Stimulated activated CD4-positive, alpha-beta T cell treated with anti-CD3 and anti-CD28 coated beads, Interleukin-12 subunit alpha, Interleukin-12 subunit beta, amount 100 ng/mL, for 24 hours (primary cell): ENCODE measurements around the gene MAML2.

Source experiments
- DNase-seq, 2 experiments: peaks; one replicate each; pipeline ENCODE4 v3.0.0-alpha.2; 2020; ENCODE audit warnings: low read depth in 2 of 2

Gene MAML2

DNA sequence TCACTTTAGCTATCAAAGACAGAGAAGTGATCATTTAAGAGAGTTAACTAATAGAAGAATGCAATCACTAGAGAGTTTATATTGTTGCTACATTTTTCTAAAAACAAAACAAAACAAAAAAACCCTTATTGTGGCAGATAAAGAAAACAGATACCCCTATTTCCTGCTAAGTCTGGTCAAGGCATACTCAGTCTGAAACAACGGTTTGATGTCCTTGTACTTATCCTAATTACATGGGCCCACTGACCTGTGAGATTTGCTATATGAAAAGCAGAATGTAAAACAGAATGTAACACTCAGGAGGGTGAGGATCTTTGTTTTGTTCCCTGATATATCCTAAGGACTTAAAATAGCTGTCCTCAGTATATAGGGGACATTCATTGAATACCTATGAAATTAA lies 24.6 kb downstream of the MAML2 start:
- no peak for DNase-seq

DNA sequence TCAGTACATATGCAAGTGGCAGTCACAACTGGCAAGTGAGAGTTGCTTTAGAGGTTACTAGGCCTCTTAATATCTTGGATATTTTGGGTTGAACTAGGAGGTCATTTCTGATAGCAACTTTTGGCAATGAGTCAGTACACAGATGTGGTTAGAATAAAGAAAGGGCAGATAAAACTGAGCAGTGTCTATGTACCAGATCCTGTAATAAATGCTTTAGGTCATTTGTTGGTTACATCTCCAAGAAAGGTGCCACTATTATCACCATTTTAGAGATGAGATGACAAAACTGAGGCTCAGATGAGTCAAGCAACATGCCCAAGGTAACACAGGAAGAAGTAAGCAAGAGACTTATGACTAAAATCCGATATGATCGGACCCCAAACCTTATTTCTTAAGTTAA lies 25.0 kb downstream of the MAML2 start:
- no peak for DNase-seq

DNA sequence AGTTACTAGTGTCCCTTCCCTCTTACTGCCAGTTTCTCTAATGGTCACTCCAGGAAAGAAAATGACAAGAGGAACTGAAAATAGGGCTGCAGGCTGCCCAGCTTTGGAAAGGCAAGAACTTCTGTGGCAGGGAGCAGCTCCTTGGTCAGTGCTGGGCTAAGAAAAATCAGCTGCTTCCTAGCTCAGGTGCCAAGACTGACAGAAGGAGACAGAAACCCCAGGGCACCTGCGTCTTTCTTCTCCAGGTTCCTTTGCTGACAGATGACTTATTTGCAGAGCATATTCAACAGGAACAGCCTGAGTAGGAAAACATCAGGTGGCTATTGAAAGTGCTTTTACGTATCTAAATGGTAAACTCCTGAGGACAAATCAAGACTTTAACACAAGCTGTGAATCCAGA lies 25.4 kb downstream of the MAML2 start:
- no peak for DNase-seq

DNA sequence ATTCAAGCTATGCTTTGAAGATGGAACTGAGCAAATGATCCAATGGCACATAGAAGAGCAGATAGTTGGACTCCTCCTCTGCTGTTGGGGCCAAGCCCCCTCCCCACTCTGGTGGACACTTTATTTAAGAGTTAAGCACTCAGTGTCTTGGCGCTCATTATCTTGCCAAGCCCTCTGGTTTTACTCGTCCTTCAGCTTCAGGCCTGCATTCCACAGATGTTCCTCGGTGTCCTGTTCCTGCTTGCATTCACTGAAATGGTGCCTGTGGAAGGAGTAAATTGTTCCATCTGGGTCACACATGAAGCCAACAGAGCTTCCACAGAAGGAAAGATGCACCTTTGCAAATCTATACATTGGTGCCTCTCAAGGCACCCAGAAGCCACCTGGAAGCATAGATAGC lies 26.1 kb downstream of the MAML2 start:
- no peak for DNase-seq

DNA sequence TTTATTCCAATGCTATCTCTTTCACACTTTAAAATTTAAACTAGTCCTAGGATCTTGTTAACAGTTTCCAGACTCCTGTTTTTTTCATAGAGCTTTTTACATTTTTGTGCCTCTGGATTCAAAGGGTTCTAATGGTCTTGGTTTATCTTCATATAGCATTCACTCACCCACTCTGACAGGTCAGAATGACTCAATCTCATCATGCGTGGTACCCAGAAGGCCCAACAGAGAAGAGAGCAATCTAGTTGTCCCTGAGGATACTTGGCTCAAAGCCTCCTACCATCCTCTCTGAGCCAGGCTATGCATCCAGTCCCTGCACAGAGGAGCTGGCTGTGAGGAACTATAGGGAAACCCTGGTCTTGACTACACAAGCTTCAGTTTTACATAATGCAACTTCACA lies 27.5 kb downstream of the MAML2 start:
- no peak for DNase-seq

DNA sequence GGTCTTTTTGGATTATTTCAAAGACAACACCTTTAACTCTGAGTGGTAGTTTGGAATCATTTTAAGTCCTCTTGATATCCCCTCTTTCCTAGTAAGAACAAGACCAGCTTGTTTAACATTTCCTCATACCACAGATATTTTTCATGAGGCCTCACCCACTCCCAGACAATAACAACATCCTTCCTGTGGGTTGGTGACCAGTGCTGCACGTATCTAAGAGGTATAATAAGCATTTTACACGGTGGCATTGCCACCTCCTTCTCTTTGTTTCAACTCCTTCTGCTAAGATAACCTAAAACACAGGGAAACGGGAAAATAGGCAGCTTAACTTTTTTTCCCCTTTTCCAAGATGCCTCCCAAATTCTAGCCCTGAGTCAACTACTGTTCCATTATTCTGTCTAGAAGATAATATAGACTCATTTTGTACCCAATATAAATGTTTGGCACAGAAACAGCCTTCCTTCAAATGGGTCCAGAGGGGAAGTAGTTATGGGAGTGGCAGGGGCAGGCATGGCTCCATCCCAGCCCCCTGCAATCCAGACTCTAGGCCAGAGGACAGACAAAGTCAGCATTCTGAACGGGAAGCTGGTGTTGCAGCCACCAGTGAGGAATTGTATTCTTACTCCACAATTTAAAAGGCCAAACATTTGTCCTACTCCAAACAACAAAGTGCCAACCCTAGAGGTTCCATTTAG lies 28.5 kb downstream of the MAML2 start:
- no peak for DNase-seq

DNA sequence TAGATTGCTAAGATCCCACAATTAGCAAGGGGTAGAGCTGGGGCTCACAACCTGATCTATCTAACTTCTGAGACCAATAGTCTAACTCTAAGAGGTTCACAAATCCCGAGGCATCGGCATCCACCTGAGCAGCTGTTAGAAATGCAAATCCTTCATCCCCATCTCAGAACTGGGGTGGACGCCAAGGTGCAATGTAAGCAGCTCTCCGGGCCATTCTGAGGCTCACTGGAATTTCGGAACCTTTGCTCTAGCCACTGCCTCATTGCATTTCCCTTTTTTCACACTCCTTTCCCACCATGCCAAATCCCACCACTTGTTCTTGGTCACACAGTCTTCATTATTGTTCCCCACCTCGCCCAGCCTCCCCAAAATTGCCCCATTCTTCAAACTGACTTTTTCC lies 29.8 kb downstream of the MAML2 start:
- no peak for DNase-seq

DNA sequence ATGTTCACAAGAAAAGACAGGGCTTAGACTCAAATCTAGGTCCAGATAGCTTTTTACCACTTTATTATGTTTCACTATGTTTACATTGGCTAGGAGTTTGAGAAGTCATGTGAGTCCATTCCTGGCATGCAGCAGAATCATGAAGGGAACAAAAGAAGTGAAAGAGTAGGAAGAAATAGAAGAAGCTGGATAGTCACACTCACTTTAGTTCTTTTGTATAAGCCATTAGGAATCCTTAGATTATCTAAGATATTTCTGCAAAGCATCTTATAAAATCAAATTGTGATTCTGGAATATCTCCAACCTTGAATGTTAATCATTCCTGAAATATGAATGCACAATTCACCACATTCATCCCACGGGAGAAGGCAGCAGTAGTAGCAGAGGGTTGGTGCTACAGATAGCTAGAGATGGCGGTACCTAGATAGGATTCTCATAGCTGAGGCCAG lies 31.9 kb downstream of the MAML2 start:
- no peak for DNase-seq

DNA sequence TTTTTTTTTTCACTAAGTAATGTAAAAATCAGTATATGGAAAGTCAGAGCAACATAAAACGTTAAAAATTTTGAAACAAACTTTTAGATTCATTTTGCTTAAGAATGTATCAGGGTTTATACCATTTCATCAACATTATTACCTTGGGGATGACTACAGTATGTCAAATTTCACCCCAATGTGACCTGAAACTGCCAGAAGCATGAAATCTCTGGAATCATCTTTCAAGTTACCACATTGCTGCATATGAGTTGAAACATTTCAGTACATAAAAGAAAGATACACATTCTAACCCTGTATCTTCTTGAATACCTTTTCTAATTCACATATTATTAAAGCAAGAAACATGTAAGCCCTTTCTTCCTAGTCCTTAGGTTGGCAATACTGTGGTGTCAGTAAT lies 32.8 kb downstream of the MAML2 start:
- no peak for DNase-seq

DNA sequence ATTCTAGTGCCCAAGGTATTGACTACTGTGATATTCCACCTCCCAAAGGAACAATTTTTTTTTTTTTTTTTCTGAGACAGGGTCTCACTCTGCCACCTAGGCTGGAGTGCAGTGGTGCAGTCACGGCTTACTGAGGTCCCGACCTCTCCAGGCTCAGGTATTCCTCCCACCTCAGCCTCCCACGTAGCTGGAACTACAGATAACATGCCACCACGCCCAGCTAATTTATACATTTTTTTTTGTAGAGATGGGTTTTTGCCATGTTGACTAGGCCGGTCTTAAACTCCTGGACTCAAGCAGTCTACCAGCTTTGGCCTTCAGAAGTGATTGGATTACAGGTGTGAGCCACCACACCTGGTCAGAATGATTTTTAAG lies 33.4 kb downstream of the MAML2 start:
- DNase-seq, result no peak

DNA sequence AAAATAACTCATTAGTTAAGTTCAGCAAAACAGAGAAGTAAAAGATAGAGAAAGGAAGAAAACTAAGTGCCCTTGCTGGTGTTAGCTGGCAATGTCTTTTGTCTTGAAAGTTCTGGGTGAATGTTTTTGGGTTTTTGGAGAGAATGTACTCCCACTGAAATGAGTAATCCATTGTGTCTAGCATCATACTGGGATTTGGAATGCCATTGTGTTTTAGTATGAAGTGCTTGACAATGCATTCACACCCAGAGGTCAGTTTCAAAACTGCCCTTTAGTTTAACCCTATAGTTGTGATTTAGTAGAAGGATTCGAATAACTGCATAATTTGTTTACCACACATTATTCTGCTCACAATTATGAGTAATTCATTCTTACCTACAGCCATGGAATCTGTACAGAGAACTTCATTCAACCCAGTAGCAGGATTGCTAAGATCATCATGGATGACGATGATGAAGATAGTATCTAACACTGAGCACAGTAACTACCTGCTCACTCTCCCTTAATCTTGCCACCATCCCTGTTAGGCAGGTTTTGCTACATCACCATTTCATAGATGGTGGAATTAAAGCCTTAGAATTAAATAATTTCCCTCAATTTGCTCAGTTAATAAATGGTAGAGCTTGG lies 33.9 kb downstream of the MAML2 start:
- DNase-seq, result no peak

DNA sequence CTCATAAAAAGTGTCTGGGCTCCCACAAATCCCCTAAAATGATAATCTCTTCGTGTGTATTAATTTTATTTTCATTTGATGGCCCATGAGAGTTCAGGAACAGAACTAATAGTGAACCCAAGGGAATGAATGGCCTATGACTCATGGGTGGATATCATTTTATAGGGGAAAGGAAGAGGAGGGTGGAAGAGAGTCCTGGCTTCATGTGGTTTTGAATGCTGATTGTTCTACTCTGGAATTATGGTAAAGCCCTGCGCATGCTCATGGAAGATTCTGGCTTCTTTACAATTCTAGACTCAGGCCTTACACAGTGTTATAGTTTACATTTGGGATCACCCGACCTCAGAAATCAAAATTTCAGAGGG lies 35.2 kb downstream of the MAML2 start:
- no peak for DNase-seq

DNA sequence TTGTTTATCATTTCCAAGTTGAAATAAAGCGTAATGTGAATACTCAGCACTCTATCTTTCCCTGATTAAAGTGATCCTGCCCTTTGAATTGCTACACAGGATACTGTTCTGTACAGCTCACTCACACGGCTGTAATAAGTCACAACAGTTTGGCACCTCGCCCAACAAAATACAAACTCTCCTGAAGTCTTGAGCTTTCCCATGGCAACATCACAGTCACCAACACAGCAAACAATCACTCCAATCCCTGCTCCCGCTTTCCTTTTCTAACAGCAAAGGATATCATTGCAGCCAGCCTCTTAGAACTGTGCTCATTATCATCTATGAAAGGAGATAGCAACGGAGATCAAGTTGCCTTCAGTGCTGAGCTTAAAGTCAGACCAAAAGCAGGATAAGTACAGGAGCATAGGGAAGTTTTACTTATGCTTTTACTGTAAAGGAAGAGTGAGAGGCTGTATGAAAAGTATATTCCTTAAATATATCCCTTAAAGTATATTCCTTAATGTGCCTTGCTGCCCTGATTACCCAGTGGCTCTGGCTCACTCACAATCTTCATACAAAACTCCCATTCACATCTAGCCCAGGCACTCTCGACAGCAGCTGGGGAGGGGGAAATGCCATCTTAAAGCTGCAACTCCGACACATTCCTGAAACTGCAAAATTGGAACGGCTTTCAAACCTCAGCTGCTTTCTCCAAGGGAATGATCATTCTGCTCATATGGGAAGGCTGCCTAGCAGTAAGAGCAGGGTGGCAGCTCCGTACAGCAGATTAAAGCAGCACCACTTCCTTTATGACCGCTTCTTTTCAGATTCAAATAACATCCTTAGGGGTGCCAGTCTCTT lies 35.8 kb downstream of the MAML2 start:
- no peak for DNase-seq

DNA sequence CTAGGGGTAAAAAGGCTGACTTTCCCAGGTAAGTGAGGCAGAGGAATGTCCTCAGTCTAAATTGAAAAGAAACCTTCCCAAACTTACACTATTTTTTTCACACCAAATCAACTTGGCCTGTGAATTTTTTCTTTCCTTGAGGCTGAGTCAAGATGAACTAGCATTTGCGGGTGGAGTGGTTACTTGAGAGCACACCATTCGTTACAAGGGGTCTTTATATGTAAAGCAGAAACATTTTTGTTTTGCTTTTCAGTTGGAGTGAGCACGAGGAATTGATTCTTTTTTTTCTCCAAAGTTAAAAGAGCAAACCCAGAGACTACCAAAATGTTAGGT lies 36.4 kb downstream of the MAML2 start:
- DNase-seq, result no peak

DNA sequence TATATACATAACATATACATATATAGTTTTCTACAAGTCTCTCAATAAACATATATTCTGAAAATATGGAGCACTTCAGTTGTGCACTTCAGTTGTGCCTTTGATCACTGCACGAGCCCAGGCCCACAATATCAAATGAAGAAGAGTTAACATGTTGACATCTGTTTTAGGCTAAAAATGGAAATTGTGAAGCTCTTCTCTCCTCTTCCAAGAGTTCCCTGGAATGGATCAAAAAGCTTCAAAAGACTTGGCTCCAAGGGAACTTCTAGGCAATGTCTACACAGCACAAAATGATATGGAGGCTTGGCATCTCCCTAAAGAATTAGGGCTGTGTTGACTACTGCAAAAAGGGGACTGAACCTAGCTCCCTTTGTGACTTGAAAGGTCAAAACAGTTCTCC lies 36.9 kb downstream of the MAML2 start:
- DNase-seq, result no peak

DNA sequence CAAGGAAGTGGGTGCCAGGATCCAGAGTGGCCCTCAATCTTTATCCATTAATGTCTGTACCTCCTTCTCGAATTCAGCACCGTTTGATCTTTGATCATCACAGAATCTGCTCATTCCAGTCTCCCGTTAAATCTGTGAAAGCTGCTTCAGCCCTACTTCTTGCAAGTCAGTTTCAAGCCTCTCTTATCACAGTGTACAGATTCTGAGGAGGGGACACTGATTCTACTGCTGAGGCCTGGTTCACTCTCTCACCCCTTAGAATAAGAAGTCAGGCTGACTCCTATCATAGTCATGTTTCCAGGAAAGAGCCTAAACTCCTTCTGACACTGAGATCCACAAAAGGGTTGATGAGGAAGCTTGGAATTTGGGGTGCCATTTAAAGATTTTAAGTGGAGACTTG lies 39.0 kb downstream of the MAML2 start:
- no peak for DNase-seq

DNA sequence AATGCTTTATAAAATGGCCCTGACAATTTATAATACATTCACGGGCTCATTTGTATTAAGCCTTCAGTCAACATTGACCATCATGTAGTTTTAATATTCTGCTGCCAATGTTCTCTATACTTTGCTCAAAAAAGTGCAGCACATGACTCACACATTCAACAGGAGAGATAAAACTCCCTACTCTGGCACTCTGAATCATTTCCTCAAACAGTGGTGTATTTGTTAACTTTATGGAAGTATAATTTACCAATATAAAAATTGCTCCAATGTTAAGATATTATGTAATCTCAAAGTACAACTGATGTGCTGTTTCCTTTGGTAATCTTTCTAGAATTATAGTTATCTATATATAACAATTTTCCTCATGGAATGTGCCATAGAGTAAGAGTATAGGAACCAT lies 39.9 kb downstream of the MAML2 start:
- DNase-seq, result no peak

DNA sequence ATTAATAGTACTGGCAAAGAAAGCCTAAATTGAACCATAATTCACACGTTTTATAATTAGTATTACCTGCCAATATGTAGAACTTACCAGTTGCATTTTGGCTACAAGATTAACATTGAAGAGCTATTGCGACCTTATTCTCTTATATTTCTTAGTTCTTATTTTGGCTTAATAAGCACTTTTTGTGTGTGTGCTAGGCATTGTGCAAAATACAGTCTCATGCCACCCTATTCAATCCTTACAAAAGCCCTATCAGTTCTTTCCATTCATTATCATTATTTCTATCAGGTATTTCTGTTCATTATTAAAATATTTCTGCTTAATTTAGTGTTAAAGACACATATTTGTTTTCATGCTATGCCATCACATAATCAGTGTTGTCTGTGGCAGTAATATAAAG lies 41.2 kb downstream of the MAML2 start:
- no peak for DNase-seq

DNA sequence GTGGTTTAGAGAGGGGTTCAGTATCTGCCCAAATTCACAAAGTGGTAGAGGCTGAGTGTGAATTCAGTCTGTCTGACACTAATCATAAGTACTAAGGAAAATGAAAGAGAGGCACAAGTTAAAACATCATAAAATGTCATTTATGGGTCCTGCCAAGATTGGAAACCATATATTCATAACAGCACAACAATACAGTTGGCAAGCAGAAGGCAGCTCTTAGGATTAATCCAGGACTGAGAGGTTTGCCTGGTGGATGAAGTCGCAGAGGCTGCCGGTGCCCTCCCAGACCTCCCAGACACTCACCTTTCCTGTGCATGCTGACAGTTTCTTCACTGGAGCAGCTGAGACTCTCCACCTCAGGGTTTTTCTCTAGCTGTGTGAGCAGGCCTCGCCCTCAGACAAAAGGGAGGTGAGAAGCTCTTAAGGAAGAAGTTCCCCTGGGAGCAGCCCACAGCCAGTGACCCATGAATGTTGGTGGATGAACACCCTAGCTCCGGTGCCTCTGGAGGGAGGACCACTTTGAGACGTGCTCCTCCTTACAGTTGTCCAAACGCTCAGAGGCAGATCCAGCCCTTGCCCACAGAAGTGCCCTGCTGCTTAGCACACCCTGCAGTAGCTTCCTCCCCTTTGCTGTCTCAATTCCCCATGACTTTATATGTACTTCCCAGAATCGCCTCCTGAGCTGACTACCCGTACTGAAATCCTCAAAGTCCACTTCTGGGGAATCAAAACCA lies 43.7 kb downstream of the MAML2 start:
- DNase-seq, result no peak

DNA sequence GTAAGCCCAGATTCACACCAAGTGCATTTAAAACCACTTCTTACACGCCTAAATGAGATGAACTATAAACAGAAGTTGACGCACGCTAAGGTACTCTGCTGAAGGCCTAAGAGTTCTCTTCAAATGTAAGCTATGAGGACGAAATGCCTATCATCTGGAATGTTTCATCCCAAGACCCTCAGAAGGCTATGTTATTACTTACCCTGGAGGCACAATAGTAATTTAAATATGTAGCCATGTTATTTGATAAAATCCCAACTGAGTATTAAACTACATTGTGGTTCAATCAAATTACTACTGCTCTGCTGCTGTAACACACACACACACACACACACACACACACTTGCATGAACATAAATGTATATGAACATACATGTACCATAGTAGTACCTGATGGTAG lies 47.6 kb downstream of the MAML2 start:
- DNase-seq, result no peak

DNA sequence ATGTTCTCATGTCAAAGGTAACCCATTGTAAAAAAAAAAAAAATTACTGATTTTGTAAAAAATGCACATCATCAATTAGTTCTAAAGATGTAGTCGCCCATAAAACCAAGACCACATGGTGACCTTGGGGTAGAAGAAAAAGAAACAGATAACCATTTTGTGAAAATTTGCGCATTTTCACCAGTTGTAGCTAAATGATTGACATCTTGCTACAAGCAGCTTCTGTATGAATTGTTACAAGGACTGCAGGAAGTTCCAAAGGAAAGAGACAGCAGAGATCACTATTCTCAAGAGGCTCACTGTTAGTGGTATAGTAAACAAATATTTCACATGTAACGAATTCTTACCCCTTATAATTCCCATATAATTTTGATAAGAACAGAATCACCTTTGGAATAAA lies 48.7 kb downstream of the MAML2 start:
- no peak for DNase-seq

DNA sequence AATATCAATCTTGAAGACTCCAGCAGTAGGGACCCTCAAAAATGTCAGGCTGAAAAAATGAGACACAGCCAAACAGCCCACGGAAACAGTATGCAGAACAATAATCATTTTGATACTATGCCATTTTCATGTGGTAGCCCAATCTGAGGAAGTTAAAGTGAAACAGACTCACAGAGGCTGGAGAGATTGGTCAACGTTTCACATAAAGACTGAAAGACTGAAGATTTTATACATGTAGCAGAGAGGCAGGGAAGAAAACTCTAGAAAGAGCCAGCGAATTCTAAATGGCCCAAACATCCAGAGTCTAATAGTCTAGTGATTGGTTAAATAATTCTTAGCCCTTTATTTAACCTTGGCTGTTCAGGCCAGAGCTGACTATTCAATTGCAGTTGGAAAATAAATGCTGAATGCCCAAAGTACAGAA lies 49.4 kb downstream of the MAML2 start:
- no peak for DNase-seq

DNA sequence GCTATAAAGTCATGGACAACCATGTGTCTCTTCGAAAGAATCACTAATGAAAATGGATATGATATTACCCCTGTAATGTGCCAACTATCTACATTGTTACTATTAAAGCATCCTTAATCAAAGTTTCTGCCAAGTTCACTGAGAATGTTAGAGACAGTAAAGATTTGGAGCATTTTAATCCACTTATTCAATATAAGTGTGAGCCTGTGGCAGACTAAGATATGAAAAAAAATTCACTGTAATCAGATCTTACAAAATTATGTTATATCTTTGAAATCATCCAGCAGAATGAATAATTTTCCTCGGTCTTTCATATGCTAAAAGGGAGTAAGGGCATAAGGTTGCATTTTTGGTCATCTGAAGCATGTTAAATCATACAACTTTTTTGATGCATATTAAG lies 49.9 kb downstream of the MAML2 start:
- no peak for DNase-seq
